ENCODE data around the gene SNED1.

GRCh38 chr2:241088376-241088775, 90.0 kb downstream of the SNED1 start:
- TF ChIP-seq SALL2 (tag by site-specific recombination; IDR thresholded peaks at IDR 0.05; ENCODE audit: borderline replicate concordance) (no peak), ZBTB11 (tag by site-specific recombination; conservative IDR thresholded peaks at IDR 0.05; ENCODE audit: low read depth) (no peak), CTCF (tag by site-specific recombination; IDR thresholded peaks at IDR 0.05) (no peak), HOXC10 (CRISPR knock-in tag; IDR thresholded peaks at IDR 0.05) (no peak), ZNF274 (IDR thresholded peaks at IDR 0.05; ENCODE audit: low read length) (no peak), ZNF274 (tag by site-specific recombination; IDR thresholded peaks at IDR 0.05; ENCODE audit: borderline replicate concordance) (no peak), MZF1 (tag by site-specific recombination; IDR thresholded peaks at IDR 0.05; ENCODE audit: borderline replicate concordance) (no peak), ZNF223 (tag by site-specific recombination; IDR thresholded peaks at IDR 0.05) (no peak), ZNF184 (tag by site-specific recombination; IDR thresholded peaks at IDR 0.05) (no peak), ZNF175 (tag by site-specific recombination; IDR thresholded peaks at IDR 0.05) (no peak)
